Caco-2 (cell line): ENCODE data around the gene GSTA1. TPM values are rescaled to one million over a fixed set of nuclear protein-coding genes. Genes with fewer than 3 reads are reported as not detected.
"Not testable (repeated sequence)": the region's sequence is repeated elsewhere in the genome, so short reads cannot be mapped to it uniquely, and the experiment has no call there.

ENCODE experiments used
- BruUV-seq: library from RNA; stranded (reverse); fragments of 400-500 nt; replicated peaks from 2 replicates; lab custom pipeline; 2021; lab: Mats Ljungman, UMichigan
- CTCF ChIA-PET: fragments of 300-600 bp; sonication (Branson Sonifier 250); formaldehyde crosslinking; loops from one replicate; lab custom pipeline; 2022; ENCODE audit warnings: antibody characterized with exemption; lab: Charles Lee
- POLR2A ChIA-PET: fragments of 300-600 bp; sonication (Branson Sonifier 250); formaldehyde crosslinking; loops from one replicate; lab custom pipeline; 2022; ENCODE audit warnings: antibody characterized with exemption; lab: Charles Lee
- DNase-seq, 2 experiments: peaks; one replicate each; pipeline versions ENCODE4 v3.0.0 to v3.0.0-alpha.2; 2020 to 2022
- H3K27me3 ChIP-seq: replicated peaks from 2 replicates; pipeline ENCODE4 v1.6.0; 2011; ENCODE audit warnings: low read length; ENCODE audit not compliant: control insufficient read depth, insufficient read depth
- H3K36me3 ChIP-seq: 2 replicates; pipeline ENCODE4 v1.5.1; 2011; ENCODE audit warnings: low read length; ENCODE audit not compliant: control insufficient read depth, insufficient read depth
- H3K4me1 ChIP-seq: fragments of 250-450 bp; sonication (Bioruptor Pico); 2 replicates; pipeline ENCODE4 v1.5.1; 2020; ENCODE audit warnings: mild to moderate bottlenecking
- H3K4me3 ChIP-seq: 2 replicates; pipeline ENCODE4 v1.5.1; 2011; ENCODE audit warnings: low read depth, mild to moderate bottlenecking, control low read depth, low read length
- H3K9me3 ChIP-seq: fragments of 250-450 bp; sonication (Bioruptor Pico); 2 replicates; pipeline ENCODE4 v1.5.1; 2020; ENCODE audit warnings: mild to moderate bottlenecking, moderate library complexity
- H3K27ac Mint-ChIP-seq: one replicate; pipeline ENCODE4 v1.8.0; 2022; ENCODE audit warnings: mixed read lengths; ENCODE audit not compliant: unreplicated experiment
- H3K27me3 Mint-ChIP-seq: one replicate; pipeline ENCODE4 v1.8.0; 2022; ENCODE audit warnings: mixed read lengths; ENCODE audit not compliant: insufficient read depth, unreplicated experiment
- H3K36me3 Mint-ChIP-seq: one replicate; pipeline ENCODE4 v1.8.0; 2022; ENCODE audit warnings: mild to moderate bottlenecking, mixed read lengths; ENCODE audit not compliant: insufficient read depth, unreplicated experiment
- H3K4me1 Mint-ChIP-seq: one replicate; pipeline ENCODE4 v1.8.0; 2022; ENCODE audit warnings: low read depth, mixed read lengths; ENCODE audit not compliant: unreplicated experiment
- H3K4me3 Mint-ChIP-seq: one replicate; pipeline ENCODE4 v1.8.0; 2022; ENCODE audit warnings: mild to moderate bottlenecking, moderate library complexity, mixed read lengths; ENCODE audit not compliant: unreplicated experiment
- H3K9me3 Mint-ChIP-seq: one replicate; pipeline ENCODE4 v1.8.0; 2022; ENCODE audit warnings: mixed read lengths; ENCODE audit not compliant: unreplicated experiment
- CTCF ChIP-seq, 2 experiments: fragments of 200-600 bp in 1 of 2; IDR thresholded peaks; 1 replicate in 1 of 2; 2 replicates in 1 of 2; pipeline versions ENCODE4 v1.5.1 to v1.8.0; 2011 to 2022; ENCODE audit warnings: antibody characterized with exemption in 1 of 2, control low read depth in 1 of 2, inconsistent platforms in 1 of 2, low read depth in 1 of 2, low read length in 1 of 2, mild to moderate bottlenecking in 1 of 2, moderate library complexity in 1 of 2; ENCODE audit not compliant: insufficient read depth in 1 of 2, severe bottlenecking in 1 of 2, unreplicated experiment in 1 of 2
- intact Hi-C: fragments of 100-400 bp; cut with micrococcal nuclease; formaldehyde crosslinking; loops from one replicate; pipeline ENCODE4 v1.10.0; 2022; ENCODE audit not compliant: unreplicated experiment
- total RNA-seq: library from RNA; stranded (reverse); gene quantifications from 2 replicates; pipeline ENCODE4 v1.2.3, GENCODE V29; 2022

The GSTA1 gene
- total RNA-seq, 1 experiment from 2014 or later: 11.2 TPM

DNA sequence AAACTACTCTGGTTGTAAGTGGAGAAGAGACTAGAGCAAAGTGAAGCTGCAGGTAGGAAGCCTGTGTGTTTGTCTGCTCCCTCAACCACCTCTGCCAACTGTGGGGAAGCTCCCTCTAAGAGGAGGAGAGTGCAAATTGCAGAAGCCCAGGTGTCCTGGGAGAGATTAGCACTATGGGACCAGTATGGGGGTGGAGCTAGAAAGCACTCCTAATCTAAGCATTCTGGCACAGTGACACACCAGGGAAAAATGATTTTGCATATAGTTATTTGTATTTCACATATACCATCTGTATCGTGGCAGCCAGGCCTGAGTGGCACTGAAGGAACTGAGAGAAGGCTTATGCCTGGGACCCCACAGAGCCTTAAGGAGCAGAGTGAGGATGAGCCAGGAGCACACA lies 12.8 kb downstream of the GSTA1 start:
- Mint-ChIP-seq H3K36me3 (peaks cover 7% of the 10 kb centered on the region), H3K9me3 (peaks cover 21% of the 10 kb centered on the region), H3K4me1 (peaks cover 25% of the 10 kb centered on the region), H3K27me3 (no peaks in the 10 kb centered on the region), H3K4me3 (no peak overlapping the region), H3K27ac (no peak overlapping the region)
- Histone ChIP-seq H3K27me3 (no peaks in the 10 kb centered on the region), H3K4me1 (peaks cover 13% of the 10 kb centered on the region), H3K4me3 (no peak overlapping the region), H3K9me3 (no peaks in the 10 kb centered on the region), H3K36me3 (no peaks in the 10 kb centered on the region)
- ChIA-PET POLR2A (no interaction called here), CTCF (no interaction called here)
- BruUV-seq: no TSS peak
- TF ChIP-seq CTCF (IDR thresholded peaks at IDR 0.05; ENCODE audit: insufficient read depth in 1 of 2, low read depth in 1 of 2, low read length in 1 of 2, severe bottlenecking in 1 of 2, unreplicated experiment in 1 of 2): no peak
- DNase-seq: no peak
- intact Hi-C loops: loop anchor here (10.0 kb wide), 1 partner anchor 774 kb away; no protein-coding TSS in a partner anchor

GRCh38 chr6:52789658-52790057 lies 14.0 kb downstream of the GSTA1 start:
- H3K4me3 Mint-ChIP-seq, DNase-seq, H3K27ac Mint-ChIP-seq, H3K36me3 Mint-ChIP-seq, CTCF ChIA-PET, BruUV-seq, H3K36me3 ChIP-seq, H3K27me3 ChIP-seq, H3K4me3 ChIP-seq, POLR2A ChIA-PET, H3K9me3 ChIP-seq, H3K27me3 Mint-ChIP-seq: not testable (repeated sequence)
- Mint-ChIP-seq H3K4me1 (peaks cover 25% of the 10 kb centered on the region), H3K9me3 (peaks cover 21% of the 10 kb centered on the region)
- intact Hi-C loops: loop anchor here (10.0 kb wide), 1 partner anchor 775 kb away; no protein-coding TSS in a partner anchor
- H3K4me1 ChIP-seq: peaks cover 13% of the 10 kb centered on the region

DNA sequence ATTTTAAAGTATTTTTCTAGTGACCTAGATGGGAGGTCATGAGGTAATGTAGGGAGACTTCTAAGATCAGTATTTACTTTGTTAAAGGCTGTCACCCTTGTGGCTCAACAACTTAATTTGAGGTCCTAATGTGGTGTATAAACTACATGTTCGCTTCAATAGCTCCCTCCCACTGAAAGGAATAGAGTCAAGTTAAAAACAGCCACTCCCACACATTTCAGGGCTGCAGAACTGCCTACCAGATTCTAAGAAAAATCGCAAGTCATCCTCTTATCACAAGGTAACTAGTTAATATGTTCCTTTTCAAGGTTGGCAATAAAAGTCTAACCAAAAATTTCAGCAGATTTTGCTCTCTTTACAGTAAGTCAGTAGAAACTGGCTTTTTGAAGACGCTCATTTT lies 15.1 kb downstream of the GSTA1 start:
- Histone ChIP-seq H3K4me1 (peaks cover 13% of the 10 kb centered on the region), H3K4me3 (no peak overlapping the region), H3K9me3 (no peaks in the 10 kb centered on the region), H3K36me3 (no peaks in the 10 kb centered on the region), H3K27me3 (no peaks in the 10 kb centered on the region)
- no peaks in the 10 kb centered on the region for H3K27me3 Mint-ChIP-seq
- H3K27ac Mint-ChIP-seq: peak overlapping the region; percentile 30
- H3K36me3 Mint-ChIP-seq: peaks cover 5% of the 10 kb centered on the region
- no TSS peak for BruUV-seq
- H3K4me1 Mint-ChIP-seq: peaks cover 25% of the 10 kb centered on the region
- TF ChIP-seq CTCF (IDR thresholded peaks at IDR 0.05; ENCODE audit: insufficient read depth in 1 of 2, low read depth in 1 of 2, low read length in 1 of 2, severe bottlenecking in 1 of 2, unreplicated experiment in 1 of 2): no peak
- peaks cover 16% of the 10 kb centered on the region for H3K9me3 Mint-ChIP-seq
- intact Hi-C loops: no loop called here
- DNase-seq: no peak
- ChIA-PET CTCF (no interaction called here), POLR2A (no interaction called here)
- no peak overlapping the region for H3K4me3 Mint-ChIP-seq

GRCh38 chr6:52787917-52788316 lies 15.7 kb downstream of the GSTA1 start:
- H3K27ac Mint-ChIP-seq: peak overlapping the region; percentile 30
- no TSS peak for BruUV-seq

More at GRCh38 chr6:52787917-52788316, 15.7 kb downstream of the GSTA1 start:
- CTCF ChIA-PET: no interaction called here
- no peak for TF ChIP-seq CTCF (IDR thresholded peaks at IDR 0.05; ENCODE audit: insufficient read depth in 1 of 2, low read depth in 1 of 2, low read length in 1 of 2, severe bottlenecking in 1 of 2, unreplicated experiment in 1 of 2)
- no peak for DNase-seq
- Histone ChIP-seq H3K4me1 (peaks cover 13% of the 10 kb centered on the region), H3K4me3 (no peak overlapping the region), H3K9me3 (no peaks in the 10 kb centered on the region), H3K27me3 (no peaks in the 10 kb centered on the region), H3K36me3 (no peaks in the 10 kb centered on the region)
- H3K36me3 Mint-ChIP-seq: no peaks in the 10 kb centered on the region
- H3K4me1 Mint-ChIP-seq: peaks cover 25% of the 10 kb centered on the region
- intact Hi-C loops: no loop called here
- POLR2A ChIA-PET: no interaction called here
- no peaks in the 10 kb centered on the region for H3K27me3 Mint-ChIP-seq
- no peak overlapping the region for H3K4me3 Mint-ChIP-seq
- peaks cover 11% of the 10 kb centered on the region for H3K9me3 Mint-ChIP-seq
